Endothelial cell of umbilical vein (primary cell): ENCODE data around the gene CES5A. TPM values are rescaled to one million over a fixed set of nuclear protein-coding genes. Genes with fewer than 3 reads are reported as not detected.

Experiments
- BruUV-seq: library from RNA; stranded (reverse); fragments of 400-500 nt; replicated peaks from 2 replicates; lab custom pipeline; 2021; lab: Mats Ljungman, UMichigan
- CTCF ChIA-PET: fragments of 300-600, 350-600 bp; sonication (Branson Sonifier 250); formaldehyde crosslinking; loops from one replicate; lab custom pipeline; 2021; ENCODE audit warnings: antibody characterized with exemption, inconsistent platforms; lab: Charles Lee
- POLR2A ChIA-PET: fragments of 300-600, 350-600 bp; sonication (Branson Sonifier 250); formaldehyde crosslinking; loops from one replicate; lab custom pipeline; 2021; ENCODE audit warnings: antibody characterized with exemption, inconsistent platforms; lab: Charles Lee
- DNase-seq: peaks from one replicate; pipeline ENCODE4 v3.0.0-alpha.2; 2011; ENCODE audit warnings: low read depth, low spot score
- FAIRE-seq: peaks from 2 replicates; lab custom pipeline; 2011; peaks lifted over from hg19 to GRCh38; lab: Jason Lieb, UNC
- H2AFZ ChIP-seq: 2 replicates; pipeline ENCODE4 v1.6.0; 2012; ENCODE audit warnings: low read depth, low read length, control low read depth, inconsistent platforms
- H3K27ac ChIP-seq: 2 replicates; pipeline ENCODE4 v1.5.1; 2011; ENCODE audit warnings: low read depth, mild to moderate bottlenecking, control low read depth, low read length, moderate library complexity; ENCODE audit not compliant: insufficient read depth
- H3K27me3 ChIP-seq, 2 experiments: 2 replicates each; pipeline versions ENCODE4 v1.6.0 to v1.6.1; 2011; ENCODE audit warnings: low read length in 2 of 2, mixed read lengths in 1 of 2; ENCODE audit not compliant: control insufficient read depth in 2 of 2, insufficient read depth in 2 of 2
- H3K36me3 ChIP-seq, 2 experiments: 2 replicates in 1 of 2; 3 replicates in 1 of 2; pipeline ENCODE4 v1.5.1; 2011; ENCODE audit warnings: low read length in 2 of 2, mild to moderate bottlenecking in 1 of 2, moderate library complexity in 1 of 2; ENCODE audit not compliant: control insufficient read depth in 2 of 2, insufficient read depth in 2 of 2; ENCODE audit errors: extremely low read depth in 1 of 2
- H3K4me1 ChIP-seq: 3 replicates; pipeline ENCODE4 v1.5.1; 2011; ENCODE audit warnings: mild to moderate bottlenecking, low read length; ENCODE audit not compliant: control insufficient read depth, insufficient read depth; ENCODE audit errors: extremely low read depth
- H3K4me2 ChIP-seq: 2 replicates; pipeline ENCODE4 v1.6.1; 2011; ENCODE audit warnings: low read length, control low read depth, mixed read lengths; ENCODE audit not compliant: insufficient read depth
- H3K4me3 ChIP-seq, 3 experiments: fragments of 200-600 bp in 1 of 3; sonication (generic), shearing (Covaris generic) in 1 of 3; replicated peaks in 1 of 3; 2 replicates each; pipeline ENCODE4 v1.5.1; 2011 to 2016; ENCODE audit warnings: control low read depth in 3 of 3, low read length in 3 of 3, mild to moderate bottlenecking in 2 of 3, inconsistent platforms in 1 of 3, low read depth in 1 of 3, moderate library complexity in 1 of 3; ENCODE audit not compliant: insufficient read depth in 1 of 3
- H3K79me2 ChIP-seq: 2 replicates; pipeline ENCODE4 v1.6.0; 2012; ENCODE audit warnings: low read length, inconsistent platforms; ENCODE audit not compliant: control insufficient read depth, insufficient read depth
- H3K9ac ChIP-seq: replicated peaks from 2 replicates; pipeline ENCODE3; 2011; ENCODE audit warnings: low read length, control low read depth; ENCODE audit not compliant: insufficient read depth; ENCODE audit errors: extremely low read depth
- H3K9me1 ChIP-seq: replicated peaks from 3 replicates; pipeline ENCODE4 v1.6.0; 2011; ENCODE audit warnings: mild to moderate bottlenecking, low read length; ENCODE audit not compliant: control insufficient read depth, insufficient read depth; ENCODE audit errors: extremely low read depth
- H3K9me3 ChIP-seq: replicated peaks from 2 replicates; pipeline ENCODE4 v1.5.1; 2012; ENCODE audit warnings: low read length, inconsistent platforms; ENCODE audit not compliant: control insufficient read depth, insufficient read depth
- H4K20me1 ChIP-seq: replicated peaks from 2 replicates; pipeline ENCODE3; 2011; ENCODE audit warnings: mild to moderate bottlenecking, low read length; ENCODE audit not compliant: control insufficient read depth, insufficient read depth; ENCODE audit errors: extremely low read depth
- CTCF ChIP-seq, 2 donors: IDR thresholded peaks; 1 replicate in 1 of 2; 2 replicates in 1 of 2; pipeline ENCODE4 v1.5.1; 2011; ENCODE audit warnings: low read length in 2 of 2, mild to moderate bottlenecking in 2 of 2, moderate library complexity in 2 of 2, control low read depth in 1 of 2, inconsistent platforms in 1 of 2, low read depth in 1 of 2; ENCODE audit not compliant: insufficient read depth in 1 of 2; ENCODE audit errors: extremely low read depth in 1 of 2
- EZH2 ChIP-seq: IDR thresholded peaks from 2 replicates; pipeline ENCODE4 v1.6.1; 2012; ENCODE audit warnings: borderline replicate concordance, low read depth, mild to moderate bottlenecking, moderate library complexity, low read length, inconsistent platforms; ENCODE audit not compliant: severe bottlenecking
- FOS ChIP-seq: IDR thresholded peaks from 2 replicates; pipeline ENCODE4 v1.6.1; 2011; ENCODE audit warnings: mild to moderate bottlenecking, low read length, moderate library complexity, borderline replicate concordance; ENCODE audit not compliant: insufficient read depth
- GATA2 ChIP-seq: IDR thresholded peaks from 2 replicates; pipeline ENCODE4 v1.7.0; 2011; ENCODE audit warnings: low read depth, mild to moderate bottlenecking, moderate library complexity, mixed read lengths, low read length; ENCODE audit not compliant: insufficient read length, insufficient read depth
- JUN ChIP-seq: IDR thresholded peaks from 2 replicates; pipeline ENCODE4 v1.6.1; 2011; ENCODE audit warnings: borderline replicate concordance, low read depth; ENCODE audit not compliant: insufficient read length, insufficient read depth
- MAX ChIP-seq: IDR thresholded peaks from 2 replicates; pipeline ENCODE4 v1.6.1; 2011; ENCODE audit not compliant: insufficient read depth, insufficient read length
- MYC ChIP-seq: IDR thresholded peaks from one replicate; pipeline ENCODE4 v1.6.1; 2011; ENCODE audit warnings: mild to moderate bottlenecking, low read depth, low read length
- POLR2A ChIP-seq: IDR thresholded peaks from 2 replicates; pipeline ENCODE4 v1.6.1; 2012; ENCODE audit warnings: low read depth, mild to moderate bottlenecking, control low read depth, low read length
- POLR2AphosphoS5 ChIP-seq: IDR thresholded peaks from 2 replicates; pipeline ENCODE4 v1.6.1; 2012; ENCODE audit warnings: low read depth, mild to moderate bottlenecking, control low read depth, low read length, moderate library complexity; ENCODE audit not compliant: insufficient read depth
- dilution Hi-C: fragments of 300-500 bp; cut with MboI; formaldehyde crosslinking; loops from one replicate; pipeline ENCODE4 v1.15.0; 2019; ENCODE audit warnings: low sequenced_read_pairs; ENCODE audit not compliant: extremely low pct_ligation_motif_present
- intact Hi-C: fragments of 100-400 bp; cut with micrococcal nuclease; formaldehyde crosslinking; loops from one replicate; pipeline ENCODE4 v1.10.0; 2022
- polyA plus RNA-seq, 4 experiments: library from polyadenylated mRNA; depleted of rRNA in 3 of 4; stranded (reverse) in 3 of 4; unstranded in 1 of 4; fragments of >200 nt; gene quantifications; 2 replicates each; pipeline versions ENCODE4 v1.2.1 to v1.2.3, GENCODE V29; 2011 to 2012; ENCODE audit warnings: missing spikeins in 1 of 4
- total RNA-seq: library from RNA; stranded (reverse); gene quantifications from 2 replicates; pipeline ENCODE4 v1.2.3, GENCODE V29; 2021

The CES5A gene
- total and polyA plus RNA-seq, 2 donors (not counting 3 experiments of a cell fraction or from before 2014, with no cell fraction given): not detected

- no peak for DNase-seq
- TF ChIP-seq POLR2A (no peak), FOS (no peak), GATA2 (no peak), JUN (no peak), POLR2AphosphoS5 (no peak), MAX (no peak)
- no peak overlapping the region for H3K9ac ChIP-seq
- intact Hi-C loops (no loop called here), dilution Hi-C loops (no loop called here)
- H3K79me2 ChIP-seq: no peaks in the 10 kb centered on the region
- no peaks in the 10 kb centered on the region for H4K20me1 ChIP-seq
- FAIRE-seq: no peak
- no peak overlapping the region for H2AFZ ChIP-seq
- no peaks in the 10 kb centered on the region for H3K9me1 ChIP-seq
- H3K4me1 ChIP-seq: no peaks in the 10 kb centered on the region
- ChIA-PET CTCF (no interaction called here), POLR2A (interaction anchor here (0.6 kb wide), 1 partner anchor 17 kb away, joined by 3 read pairs; no protein-coding TSS in a partner anchor)
- no peak overlapping the region for H3K27ac ChIP-seq
- no peaks in the 10 kb centered on the region for H3K27me3 ChIP-seq
- H3K4me3 ChIP-seq: no peak overlapping the region
- H3K36me3 ChIP-seq: no peaks in the 10 kb centered on the region
- BruUV-seq: no TSS peak
- H3K9me3 ChIP-seq: no peaks in the 10 kb centered on the region
- H3K4me2 ChIP-seq: no peak overlapping the region
These were observed 3.0 kb downstream of the CES5A start for GRCh38 chr16:55872130-55872529.

DNA sequence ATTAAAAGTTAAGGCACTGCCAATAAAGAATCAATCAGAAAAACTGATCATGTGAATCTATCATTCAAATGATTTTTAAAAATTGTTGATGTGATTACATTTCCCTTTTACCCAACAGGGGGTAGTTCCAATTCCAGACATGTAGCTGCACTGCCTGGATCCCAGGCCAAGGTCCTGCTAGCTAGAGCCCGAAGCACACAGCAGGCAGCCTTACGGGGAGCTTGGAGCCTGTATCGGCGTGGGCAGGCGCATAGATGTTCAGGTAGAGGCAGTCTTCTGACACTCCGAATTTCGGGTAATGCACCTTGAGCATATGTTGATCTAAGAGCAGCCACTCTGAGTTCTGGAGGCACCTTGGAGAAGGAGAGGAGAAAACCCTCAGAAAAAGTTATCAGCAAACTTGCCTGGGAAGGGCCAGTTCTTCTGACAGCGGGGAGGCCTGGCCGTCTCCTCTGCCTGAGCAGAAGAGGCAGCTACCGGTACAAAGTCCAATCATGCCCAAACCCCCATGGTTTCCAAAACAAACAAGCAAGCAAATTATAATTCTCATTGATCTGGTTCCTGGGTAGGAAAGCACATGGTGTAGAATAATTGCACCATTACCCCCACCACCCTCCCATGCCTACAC is 3.6 kb downstream of the CES5A start:
- BruUV-seq: no TSS peak
- Histone ChIP-seq H3K27me3 (no peaks in the 10 kb centered on the region), H3K27ac (no peak overlapping the region), H3K9ac (no peak overlapping the region), H3K4me2 (no peak overlapping the region), H3K4me1 (no peaks in the 10 kb centered on the region), H4K20me1 (no peaks in the 10 kb centered on the region), H2AFZ (no peak overlapping the region), H3K9me3 (no peaks in the 10 kb centered on the region), H3K79me2 (no peaks in the 10 kb centered on the region), H3K9me1 (no peaks in the 10 kb centered on the region), H3K4me3 (no peak overlapping the region), H3K36me3 (no peaks in the 10 kb centered on the region)
- CTCF ChIA-PET: no interaction called here
- dilution Hi-C loops: no loop called here
- POLR2A ChIA-PET: interaction anchor here (0.6 kb wide), 1 partner anchor 17 kb away, joined by 3 read pairs; no protein-coding TSS in a partner anchor
- FAIRE-seq (no peak), DNase-seq (no peak)
- TF ChIP-seq GATA2: no peak
- no peak for TF ChIP-seq POLR2AphosphoS5
- no peak for TF ChIP-seq MYC
- TF ChIP-seq POLR2A: no peak
- no peak for TF ChIP-seq EZH2
- TF ChIP-seq MAX: no peak
- TF ChIP-seq CTCF (IDR thresholded peaks at IDR 0.05; ENCODE audit: extremely low read depth in 1 of 2, insufficient read depth in 1 of 2, low read depth in 1 of 2, low read length in 2 of 2): no peak
- TF ChIP-seq JUN: no peak
- no peak for TF ChIP-seq FOS
- intact Hi-C loops: no loop called here
